Measurements from ENCODE around the gene BLZF1.

DNA sequence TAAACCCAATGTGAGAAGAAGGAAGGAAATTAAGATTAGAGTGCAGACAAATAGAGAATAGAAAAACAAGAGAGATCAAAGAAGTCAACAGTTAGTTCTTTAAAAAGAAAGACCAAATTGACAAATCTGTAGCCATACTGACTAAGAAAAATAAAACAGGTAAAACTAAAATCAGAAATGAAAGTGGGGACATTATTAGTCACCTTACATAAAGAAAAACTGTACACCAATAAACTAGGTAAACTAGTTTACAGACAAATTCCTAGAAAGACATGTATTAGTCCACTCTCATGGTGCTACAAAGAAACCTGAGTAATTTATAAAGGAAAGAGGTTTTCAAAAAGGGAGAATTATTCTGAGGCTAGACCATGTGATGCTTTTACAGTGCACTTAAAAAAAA, 22.3 kb downstream of the BLZF1 start:
- TF ChIP-seq CTCF (IDR thresholded peaks at IDR 0.05) (no peak), ZFX (IDR thresholded peaks at IDR 0.05; ENCODE audit: borderline replicate concordance) (no peak)

Measured in 22Rv1 (cell line).